Nucleus accumbens (tissue), 56 donors: Measurements from ENCODE around the gene PI4K2A.
"Not testable (repeated sequence)": the region's sequence is repeated elsewhere in the genome, so short reads cannot be mapped to it uniquely, and the experiment has no call there.

Source experiments
- DNase-seq, 56 donors: peaks; one replicate each; lab custom pipeline; 2025; lab: John Stamatoyannopoulos, UW

PI4K2A gene

DNA sequence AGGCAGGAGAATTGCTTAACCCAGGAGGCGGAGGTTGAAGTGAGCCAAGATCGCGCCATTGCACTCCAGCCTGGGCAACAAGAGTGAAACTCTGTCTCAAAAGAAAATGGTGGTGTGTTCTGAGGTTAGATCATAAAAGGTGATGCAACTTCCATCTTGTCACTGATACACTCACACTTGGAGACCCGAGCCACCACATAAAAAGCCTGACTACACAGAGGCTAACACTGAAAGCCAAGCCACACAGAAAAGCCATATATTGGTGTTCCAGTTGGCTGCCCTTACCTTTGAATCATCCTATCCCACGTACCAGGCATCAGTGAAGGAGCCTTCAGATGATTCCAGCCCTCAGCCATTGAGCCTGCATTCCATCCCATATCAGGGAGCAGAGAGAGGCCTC, 11.2 kb upstream of the PI4K2A start:
- no peak for DNase-seq

DNA sequence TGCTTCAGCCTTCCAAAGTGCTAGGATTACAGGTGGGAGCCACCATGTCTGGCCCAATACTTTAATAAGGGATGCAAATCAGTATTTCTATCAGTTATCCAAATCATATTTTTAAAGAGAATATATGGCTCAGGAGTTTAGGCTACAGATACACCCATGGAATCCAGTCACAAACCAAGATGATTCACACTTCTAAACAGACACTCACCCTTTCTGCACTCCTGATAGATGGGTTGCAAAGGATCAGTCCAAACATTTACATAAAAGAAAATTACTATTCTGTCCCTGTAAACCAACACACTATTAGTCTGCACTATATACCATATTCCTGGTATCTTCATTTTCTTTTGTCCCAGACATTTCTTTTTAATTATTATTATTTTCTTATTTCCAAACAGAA, 9.4 kb upstream of the PI4K2A start:
- no peak for DNase-seq

DNA sequence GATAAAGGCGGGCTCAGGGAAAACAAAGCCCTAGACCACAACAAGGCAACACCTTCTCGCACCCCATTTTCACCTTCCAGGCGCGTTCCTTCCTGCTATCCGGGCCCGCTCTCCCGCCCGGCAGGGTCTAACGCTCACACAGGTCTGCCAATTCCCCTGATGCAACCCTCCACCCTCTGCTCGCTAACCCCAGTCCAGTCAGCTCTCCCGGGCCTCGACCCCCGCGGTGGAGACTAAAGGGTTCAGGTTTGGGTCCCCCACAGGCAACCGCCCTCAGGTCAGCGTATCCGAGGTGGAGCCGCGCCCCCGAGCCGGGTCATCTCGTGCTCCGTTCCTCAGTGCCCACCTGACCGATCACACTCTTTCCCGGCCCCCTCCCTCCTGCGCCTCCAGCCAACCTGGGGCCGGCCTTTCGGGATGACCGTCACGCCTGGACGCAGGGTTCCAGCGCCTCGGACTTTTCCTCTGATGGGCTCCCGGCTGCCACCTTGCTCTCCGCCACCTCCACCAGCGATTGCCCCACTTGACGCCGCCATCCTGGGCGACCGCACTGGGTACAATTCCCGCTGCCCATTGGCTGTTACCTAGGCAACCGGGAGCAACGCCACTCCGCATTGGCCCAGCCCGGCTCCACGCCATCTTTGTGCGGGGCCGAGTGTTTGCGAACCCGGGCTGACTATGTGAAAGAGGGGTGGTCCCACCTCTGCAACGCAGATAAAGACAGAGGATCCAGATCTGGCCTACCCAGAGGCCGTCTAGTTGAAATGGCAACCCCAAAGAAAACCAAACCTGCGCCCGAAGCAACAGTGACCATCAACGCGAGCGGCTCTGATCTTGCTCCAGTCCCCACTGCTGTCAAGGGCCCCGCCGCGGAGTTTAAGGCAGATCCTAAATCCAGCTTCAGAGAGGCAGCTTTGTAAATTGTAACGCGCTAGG, 7.3 kb upstream of the PI4K2A start, which contains the start of gene MORN4:
TSS of gene MORN4 (minus strand) at position 552 of the 936 bp plus-strand sequence. CDS start 13,847 bp downstream, outside the sequence.
- peak; percentile 58 to 97 (median 89) for DNase-seq

GRCh38 chr10:97633921-97634320, 6.5 kb upstream of the PI4K2A start:
- DNase-seq = peak in 2 of 56 donors; percentile 32 to 43

DNA sequence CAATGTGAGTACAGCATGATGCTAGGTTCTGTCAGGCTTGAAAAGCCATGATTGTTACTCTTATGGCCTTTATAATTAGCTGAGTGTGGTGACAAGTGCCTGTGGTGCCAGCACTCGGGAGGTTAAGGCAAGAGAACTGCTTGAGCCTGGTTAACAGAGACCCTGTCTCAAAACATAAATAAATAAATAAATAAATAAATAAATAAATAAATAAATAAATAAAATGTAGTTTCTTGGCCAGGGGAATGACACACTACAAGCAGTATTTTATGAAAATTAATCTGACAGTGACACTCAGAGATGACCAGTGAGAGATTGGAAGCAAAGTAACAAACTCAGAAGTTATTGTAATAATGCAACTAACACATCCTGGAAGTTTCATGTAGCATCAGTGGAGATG, 4.9 kb upstream of the PI4K2A start:
- no peak for DNase-seq

DNA sequence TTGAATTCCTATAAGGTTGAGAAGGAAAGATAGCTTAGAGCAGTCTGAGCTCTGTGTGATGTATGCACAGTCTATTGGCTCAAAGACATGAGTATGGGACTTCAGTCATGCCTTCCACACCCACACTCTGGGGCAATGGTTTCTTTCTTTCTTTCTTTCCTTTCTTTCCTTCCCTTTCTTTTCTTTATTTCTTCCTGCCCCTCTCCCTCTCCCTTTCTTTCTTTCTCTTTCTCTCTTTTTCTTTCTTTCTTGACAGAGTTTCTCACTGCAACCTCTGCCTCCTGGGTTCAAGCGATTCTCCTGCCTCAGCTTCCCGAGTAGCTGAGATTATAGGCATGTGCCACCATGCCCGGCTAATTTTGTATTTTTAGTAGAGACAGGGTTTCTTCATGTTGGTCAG, 1.4 kb upstream of the PI4K2A start:
- DNase-seq = not testable (repeated sequence)

GRCh38 chr10:97640868-97641811, 669 bp downstream of the PI4K2A start:
- DNase-seq = peak in 26 of 56 donors; percentile 5 to 50 (median 25)

- DNase-seq = not testable (repeated sequence)
Observed at GRCh38 chr10:97642471-97643159, 2.1 kb downstream of the PI4K2A start.

- DNase-seq = no peak
Observed at GRCh38 chr10:97643441-97643985, 3.0 kb downstream of the PI4K2A start.

GRCh38 chr10:97644936-97645335, 4.5 kb downstream of the PI4K2A start:
- no peak for DNase-seq

GRCh38 chr10:97647556-97647955, 7.1 kb downstream of the PI4K2A start:
- no peak for DNase-seq

DNA sequence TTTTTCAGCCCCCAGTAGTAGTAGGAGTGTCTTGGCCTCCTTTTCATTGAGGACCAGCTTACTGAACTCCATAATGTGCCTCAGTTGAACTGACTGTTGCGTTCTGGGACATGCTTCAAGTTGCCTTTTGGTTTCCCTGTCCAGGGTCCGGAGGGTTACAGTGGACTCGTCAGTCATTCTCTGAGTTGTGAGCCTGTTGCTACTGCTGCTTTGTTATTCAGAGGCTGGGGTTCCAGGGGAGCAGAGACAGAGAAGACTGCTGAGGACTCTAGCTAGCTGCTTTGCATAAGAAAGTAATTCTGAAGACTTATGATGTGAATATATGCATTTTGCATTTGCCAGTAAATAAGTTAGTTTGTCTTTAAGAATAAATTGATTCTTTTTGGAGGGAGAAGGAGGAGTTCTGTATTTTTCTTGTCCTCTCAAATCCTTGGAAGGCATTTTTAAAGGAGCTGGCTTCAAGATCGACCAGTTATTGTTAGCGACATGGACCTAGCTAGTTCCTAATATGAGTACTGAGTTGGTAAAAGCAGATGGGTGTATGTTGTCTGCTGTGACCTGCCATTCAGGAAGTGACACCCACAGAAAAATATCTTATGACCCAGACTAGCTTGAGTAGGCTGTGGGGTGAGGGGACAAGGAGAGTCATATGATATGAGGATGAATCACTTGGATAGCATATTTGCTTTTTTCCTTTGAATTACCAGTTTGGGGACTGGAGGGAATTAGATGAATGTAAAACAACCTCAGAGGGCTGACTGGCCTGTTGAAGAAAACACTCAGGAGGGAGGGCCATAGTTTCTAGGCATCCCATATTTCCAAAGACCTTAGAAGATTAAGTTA, 8.3 kb downstream of the PI4K2A start:
- DNase-seq = peak in 4 of 56 donors; percentile 2 to 12 (median 4)

DNA sequence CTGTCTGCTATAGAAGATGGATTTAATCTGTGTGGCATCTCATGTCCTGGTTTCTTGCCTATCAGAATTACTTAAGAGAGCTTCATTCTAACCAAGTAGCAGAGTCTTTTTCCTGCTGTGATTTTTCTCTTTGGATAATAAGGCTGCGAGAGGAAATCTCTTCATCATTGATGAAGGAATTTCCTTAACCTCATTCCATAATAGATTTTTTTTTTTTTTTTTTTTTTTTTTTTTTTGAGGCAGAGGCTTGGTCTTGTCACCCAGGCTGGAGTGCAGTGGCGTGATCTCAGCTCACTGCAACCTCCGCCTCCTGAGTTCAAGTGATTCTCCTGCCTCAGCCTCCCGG, 8.9 kb downstream of the PI4K2A start:
- not testable (repeated sequence) for DNase-seq

- no peak for DNase-seq
Observed at GRCh38 chr10:97650726-97651125, 10.3 kb downstream of the PI4K2A start.

GRCh38 chr10:97651773-97652172, 11.3 kb downstream of the PI4K2A start:
- DNase-seq = no peak

GRCh38 chr10:97656777-97657176, 16.3 kb downstream of the PI4K2A start:
- DNase-seq = no peak

GRCh38 chr10:97659589-97659988, 19.1 kb downstream of the PI4K2A start:
- no peak for DNase-seq

DNA sequence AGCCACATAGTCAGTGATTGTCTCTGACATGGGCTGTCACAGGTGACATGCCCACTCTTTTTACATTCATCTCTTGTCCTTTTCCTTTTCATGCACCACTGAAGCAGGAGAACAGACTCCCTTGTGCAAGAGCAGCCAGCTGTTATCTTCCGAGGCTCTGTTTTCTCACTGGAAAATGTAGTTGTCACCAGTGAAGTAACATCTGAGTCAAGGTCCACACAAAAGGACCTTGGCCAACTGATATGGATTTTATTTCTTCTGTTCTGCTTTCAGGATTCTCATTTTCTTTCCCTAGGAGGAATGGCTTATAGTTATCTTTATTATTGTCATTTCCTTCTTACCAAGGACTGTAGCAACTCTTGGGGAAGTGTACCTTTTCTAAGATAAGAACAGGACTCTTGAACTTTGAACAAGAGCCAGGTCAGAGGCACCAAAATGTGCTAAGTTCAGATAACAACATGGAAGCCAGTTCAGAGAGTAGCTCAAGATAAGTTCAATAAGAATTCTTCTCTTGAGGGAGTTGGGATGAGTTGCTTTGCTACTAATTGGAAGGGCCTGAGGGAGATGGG, 23.9 kb downstream of the PI4K2A start:
- no peak for DNase-seq

- no peak for DNase-seq
Observed at GRCh38 chr10:97666992-97667391, 26.5 kb downstream of the PI4K2A start.
